HCT116 (cell line): ENCODE results near the gene IGF2R.

Experiments used
- CTCF ChIP-seq, 3 experiments: fragments of 200-600 bp in 1 of 3; sonication (generic) in 1 of 3; IDR thresholded peaks in 2 of 3; conservative IDR thresholded peaks in 1 of 3; 2 replicates each; pipeline ENCODE4 v1.5.1; 2012 to 2017; ENCODE audit warnings: low read depth in 2 of 3, low read length in 2 of 3, antibody characterized with exemption in 1 of 3, borderline replicate concordance in 1 of 3, control low read depth in 1 of 3, mild to moderate bottlenecking in 1 of 3, mixed read lengths in 1 of 3, mixed run types in 1 of 3, moderate library complexity in 1 of 3; ENCODE audit not compliant: insufficient read depth in 1 of 3
- POLR2AphosphoS5 ChIP-seq: IDR thresholded peaks from 2 replicates; pipeline ENCODE4 v1.6.1; 2011; ENCODE audit warnings: mild to moderate bottlenecking, low read depth, low read length, moderate library complexity
- ZNF274 ChIP-seq: fragments of 200-500 bp; sonication (Bioruptor generic); IDR thresholded peaks from 2 replicates; pipeline ENCODE4 v1.6.1; 2014; ENCODE audit warnings: mild to moderate bottlenecking, low read depth, low read length, inconsistent platforms

- TF ChIP-seq POLR2AphosphoS5 (no peak), CTCF (IDR thresholded peaks at IDR 0.05 in 2 of 3, conservative IDR thresholded peaks at IDR 0.05 in 1 of 3; ENCODE audit: borderline replicate concordance in 1 of 3, insufficient read depth in 1 of 3, low read depth in 2 of 3, low read length in 2 of 3) (no peak), ZNF274 (no peak)
Measured at GRCh38 chr6:160095146-160095845, 126.4 kb downstream of the IGF2R start.
